Renal cortex interstitium (tissue), 11 donors: ENCODE data around the gene TMC4. TPM values are rescaled to one million over a fixed set of nuclear protein-coding genes. Genes with fewer than 3 reads are reported as not detected.

Source experiments
- DNase-seq, 11 donors: peaks; one replicate each; pipeline ENCODE4 v3.0.0-alpha.2; 2013; ENCODE audit warnings: low read depth in 9 of 11, low spot score in 4 of 11; ENCODE audit errors: extremely low read depth in 1 of 11
- polyA plus RNA-seq, 3 donors: library from polyadenylated mRNA; unstranded; fragments of 120-200 nt; gene quantifications; one replicate each; pipeline ENCODE4 v1.2.1, GENCODE V29; 2013; ENCODE audit not compliant: insufficient read length in 3 of 3

The TMC4 gene
- polyA plus RNA-seq, 3 donors: 20.1 to 50.0 (median 29.2) TPM

GRCh38 chr19:54142166-54142780 lies 30.7 kb downstream of the TMC4 start:
- no peak for DNase-seq

- DNase-seq: no peak
Observed at GRCh38 chr19:54141356-54141755, 31.6 kb downstream of the TMC4 start.

GRCh38 chr19:54138489-54139256 lies 34.3 kb downstream of the TMC4 start:
- no peak for DNase-seq

DNA sequence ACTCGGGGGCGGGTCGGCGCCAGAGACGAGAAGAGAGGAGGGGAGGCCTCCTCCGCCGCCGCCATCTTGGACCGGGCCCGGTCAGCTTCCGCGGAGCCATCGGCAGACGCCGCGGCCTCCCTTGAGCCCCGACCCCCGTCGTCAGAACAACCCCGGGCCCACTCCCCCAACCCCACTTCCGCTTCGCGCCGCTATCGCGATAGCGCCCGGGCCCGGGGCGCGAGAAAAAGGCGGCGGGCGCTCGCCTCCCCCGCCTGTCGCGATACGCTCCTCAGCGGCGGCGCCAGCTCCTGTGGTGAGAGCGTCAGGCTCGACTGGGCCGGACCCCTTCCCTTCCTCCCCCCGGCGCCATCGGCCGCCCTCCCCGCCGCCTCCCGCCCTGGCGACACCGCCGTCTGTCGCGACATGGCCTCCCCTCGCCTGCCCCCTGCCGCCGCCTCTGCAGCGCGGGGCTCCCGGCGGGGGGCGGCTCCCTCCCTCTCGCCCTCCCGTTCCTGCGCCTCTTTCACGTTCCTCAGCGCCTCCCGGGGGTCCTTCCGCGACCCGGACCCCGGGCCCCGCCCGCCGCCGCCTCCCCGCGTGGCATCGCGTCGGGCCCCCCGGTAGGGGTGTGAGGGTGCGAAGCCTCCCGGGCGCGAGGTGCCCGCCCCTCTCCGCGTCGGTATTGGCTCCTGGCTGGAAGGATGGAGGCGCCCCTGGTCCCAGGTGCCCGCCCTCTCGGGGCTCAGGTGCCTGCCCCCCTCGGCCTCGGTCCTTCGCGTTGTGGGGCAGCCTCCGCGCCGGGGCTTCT lies 35.1 kb downstream of the TMC4 start, which contains the start of gene CNOT3:
CNOT3 (plus strand) TSS at position 64 of the 790 bp plus-strand sequence. CDS start 5,217 bp downstream, outside the sequence.
- no peak for DNase-seq

- DNase-seq: peak; percentile 98 to 100 (median 100)
Observed at GRCh38 chr19:54136864-54137698, 35.9 kb downstream of the TMC4 start.

DNA sequence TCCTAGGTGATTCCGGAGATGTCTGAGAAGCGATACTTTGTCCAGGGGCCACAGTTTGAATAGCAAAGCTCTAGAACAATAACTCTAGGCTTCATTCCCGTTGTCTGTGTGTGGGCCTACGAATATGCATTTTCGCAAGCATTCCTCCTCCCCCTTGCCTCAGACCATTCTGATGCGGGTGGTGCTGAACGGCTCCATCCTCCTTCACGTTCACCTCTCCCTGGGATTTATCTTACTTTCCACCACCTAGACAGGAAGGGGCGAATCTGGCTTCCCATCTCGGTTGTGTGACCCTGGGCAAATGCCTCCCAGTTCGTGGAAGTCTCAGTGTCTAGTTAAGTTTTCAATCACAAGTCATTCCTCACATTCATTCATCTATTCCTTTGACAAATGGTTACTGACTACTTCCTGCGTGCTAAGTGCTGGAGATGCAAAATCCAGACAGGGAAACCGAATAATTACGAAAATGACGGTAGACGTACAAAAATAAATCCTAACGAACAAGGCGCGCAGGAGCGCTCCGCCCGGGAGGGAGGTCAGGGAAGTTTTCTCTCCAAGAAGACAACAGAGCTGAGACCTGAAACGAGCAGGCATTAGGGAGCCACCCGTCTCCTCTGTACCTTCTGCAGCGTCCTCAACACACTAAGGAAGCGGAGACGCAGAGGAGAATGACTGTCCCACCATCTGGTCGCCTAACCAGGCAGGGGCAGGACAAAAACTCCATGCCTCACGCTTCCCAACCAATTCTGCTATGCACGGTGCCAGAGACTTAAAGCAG lies 36.7 kb downstream of the TMC4 start:
- no peak for DNase-seq

GRCh38 chr19:54133957-54134590 lies 38.9 kb downstream of the TMC4 start:
- DNase-seq: no peak

DNA sequence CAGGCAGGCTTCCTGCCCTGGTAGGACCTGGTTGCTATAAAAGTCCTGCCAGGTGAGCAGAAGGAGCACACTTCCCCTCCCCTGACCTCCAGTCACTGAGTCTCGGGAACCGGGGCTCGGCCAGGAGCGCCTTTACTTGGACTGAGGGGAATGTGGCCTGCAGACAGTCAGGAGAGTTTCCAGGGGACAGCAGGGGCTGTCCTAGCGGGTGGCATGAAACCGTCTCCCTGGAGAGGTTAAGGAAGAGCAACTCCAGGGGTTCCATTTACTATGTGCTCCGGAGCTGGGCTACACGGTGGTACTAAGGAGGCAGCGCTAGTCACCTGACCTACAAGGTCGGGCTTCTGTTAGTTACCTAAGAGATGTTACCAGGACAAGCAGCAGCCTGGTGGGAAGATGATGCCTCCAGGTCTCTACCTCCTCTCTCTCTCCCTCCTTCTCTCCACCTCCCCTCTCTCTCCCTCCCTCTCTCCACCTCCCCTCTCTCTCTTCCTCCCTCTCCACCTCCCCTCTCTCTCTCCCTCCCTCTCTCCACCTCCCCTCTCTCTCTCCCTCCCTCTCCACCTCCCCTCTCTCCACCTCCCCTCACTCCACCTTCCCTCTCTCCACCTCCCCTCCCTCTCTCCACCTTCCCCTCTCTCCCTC lies 39.5 kb downstream of the TMC4 start:
- DNase-seq: peak in 3 of 11 donors; percentile 54 to 82 (median 61)

DNA sequence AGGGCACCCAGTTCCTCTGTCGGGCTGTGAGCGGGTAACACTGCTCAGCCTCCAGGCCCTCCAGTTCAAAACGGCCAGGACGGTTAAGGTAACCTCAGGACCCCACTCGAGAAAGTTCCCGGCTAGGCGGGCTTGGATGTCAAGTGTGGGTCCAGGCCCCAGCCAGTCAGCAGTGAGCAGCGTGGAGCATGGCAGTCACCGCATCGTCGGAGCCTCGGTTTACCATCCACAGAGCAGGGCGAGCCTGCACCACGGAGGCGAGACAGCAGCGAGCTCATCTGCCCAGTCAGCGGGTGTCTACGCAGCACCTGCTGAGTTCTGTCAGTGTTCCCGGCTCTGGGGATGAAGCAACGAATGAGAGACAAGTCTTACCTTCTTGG lies 43.4 kb downstream of the TMC4 start:
- no peak for DNase-seq

- no peak for DNase-seq
Observed at GRCh38 chr19:54128796-54129616, 44.0 kb downstream of the TMC4 start.

DNA sequence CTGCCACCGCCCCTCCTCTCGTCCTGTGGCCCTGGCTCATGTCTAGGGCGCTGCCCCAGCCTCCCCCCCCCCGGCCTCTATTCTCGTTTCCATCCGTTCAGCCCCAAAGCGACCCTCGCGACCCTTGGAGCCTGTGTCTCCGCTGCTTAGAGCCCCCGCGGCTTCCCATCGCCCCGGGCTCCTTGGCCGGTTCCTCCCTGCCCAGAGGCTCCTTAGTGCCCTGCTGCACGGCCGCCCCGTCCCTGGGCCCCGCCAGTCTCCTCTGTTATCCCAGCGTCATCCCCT lies 44.6 kb downstream of the TMC4 start:
- DNase-seq: no peak

GRCh38 chr19:54127688-54128440 lies 45.1 kb downstream of the TMC4 start:
- no peak for DNase-seq

DNA sequence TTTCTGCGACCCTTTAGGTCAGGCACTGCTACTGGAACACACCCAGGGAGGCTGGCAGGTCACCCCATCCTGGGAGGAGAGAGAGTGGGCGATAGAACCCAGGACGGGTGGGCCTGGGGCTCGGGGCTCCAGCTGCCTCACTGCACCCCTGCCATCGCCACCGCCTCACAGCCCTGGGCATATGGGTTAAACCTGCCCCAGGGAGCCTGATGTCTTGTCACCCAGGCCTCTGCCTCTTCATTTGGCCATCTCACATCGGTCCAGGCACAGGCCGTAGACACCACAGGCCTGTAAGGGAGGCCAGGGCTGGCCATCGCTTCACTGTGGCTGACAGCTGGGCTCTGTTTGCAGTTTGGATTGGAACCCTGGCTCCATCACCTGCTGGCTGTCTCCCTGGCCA lies 47.2 kb downstream of the TMC4 start:
- no peak for DNase-seq

DNA sequence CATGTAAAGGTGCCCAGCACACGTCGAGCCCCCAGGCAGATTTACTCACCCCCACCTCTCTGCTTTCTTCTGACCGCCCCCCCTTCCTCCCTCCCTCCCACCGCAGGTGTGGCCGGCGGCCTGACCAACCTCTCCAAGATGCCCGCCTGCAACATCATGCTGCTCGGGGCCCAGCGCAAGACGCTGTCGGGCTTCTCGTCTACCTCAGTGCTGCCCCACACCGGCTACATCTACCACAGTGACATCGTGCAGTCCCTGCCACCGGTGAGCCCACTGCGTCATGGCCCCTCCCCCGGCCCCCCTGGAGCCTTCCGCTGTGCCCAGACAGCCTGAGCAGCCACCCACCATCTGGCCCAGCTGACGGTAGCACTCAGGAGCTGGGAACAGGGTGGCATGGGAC lies 48.6 kb downstream of the TMC4 start:
- no peak for DNase-seq

GRCh38 chr19:54123682-54124081 lies 49.3 kb downstream of the TMC4 start:
- no peak for DNase-seq

DNA sequence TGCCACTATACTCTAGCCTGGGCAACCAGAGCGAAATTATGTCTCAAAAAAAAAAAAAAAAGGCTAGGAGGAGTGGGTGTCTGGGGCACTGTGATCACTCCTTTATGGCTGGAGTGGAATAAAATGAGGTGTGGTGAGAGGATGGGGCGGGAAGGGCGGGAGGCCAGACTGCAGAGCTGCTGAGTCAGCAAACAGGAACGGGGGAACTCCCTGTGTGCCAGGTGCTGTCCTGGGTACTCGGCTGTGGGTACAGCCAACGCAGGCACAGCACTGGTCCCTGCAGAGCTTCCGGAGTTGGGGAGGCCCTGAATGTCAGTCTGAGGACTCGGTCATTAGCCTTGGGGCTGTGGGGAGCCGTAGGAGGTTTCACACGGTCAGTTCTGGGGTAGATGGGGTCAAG lies 51.7 kb downstream of the TMC4 start:
- DNase-seq: no peak
